Measurements from ENCODE around the gene RHOA. TPM values are rescaled to one million over a fixed set of nuclear protein-coding genes. Genes with fewer than 3 reads are reported as not detected.

Gene RHOA
- total RNA-seq, 1 donor from 2014 or later: 501 TPM

- Histone ChIP-seq H3K36me3 (ENCODE audit: control insufficient read depth, insufficient read depth, low read length) (peaks cover 2% of the 10 kb centered on the region), H3K4me3 (ENCODE audit: low read depth, low read length) (no peak overlapping the region), H3K27me3 (ENCODE audit: control insufficient read depth, insufficient read depth, low read length) (no peaks in the 10 kb centered on the region)
- no peak for TF ChIP-seq CTCF (IDR thresholded peaks at IDR 0.05; ENCODE audit: insufficient read depth, low read length, poor library complexity, severe bottlenecking)
- DNase-seq (ENCODE audit: low read depth): no peak
Measured at GRCh38 chr3:49415931-49416601, 4.3 kb upstream of the RHOA start.

GRCh38 chr3:49414753-49415152 is 3.0 kb upstream of the RHOA start:
- no peak overlapping the region for H3K4me3 ChIP-seq (ENCODE audit: low read depth, low read length)
- H3K27me3 ChIP-seq (ENCODE audit: control insufficient read depth, insufficient read depth, low read length): no peaks in the 10 kb centered on the region
- H3K36me3 ChIP-seq (ENCODE audit: control insufficient read depth, insufficient read depth, low read length): peaks cover 2% of the 10 kb centered on the region
- DNase-seq (ENCODE audit: low read depth): no peak
- no peak for TF ChIP-seq CTCF (IDR thresholded peaks at IDR 0.05; ENCODE audit: insufficient read depth, low read length, poor library complexity, severe bottlenecking)

- H3K4me3 ChIP-seq (ENCODE audit: low read depth, low read length): peak overlapping the region; percentile 83
- peaks cover 2% of the 10 kb centered on the region for H3K36me3 ChIP-seq (ENCODE audit: control insufficient read depth, insufficient read depth, low read length)
- H3K27me3 ChIP-seq (ENCODE audit: control insufficient read depth, insufficient read depth, low read length): no peaks in the 10 kb centered on the region
- DNase-seq (ENCODE audit: low read depth): no peak
- TF ChIP-seq CTCF (IDR thresholded peaks at IDR 0.05; ENCODE audit: insufficient read depth, low read length, poor library complexity, severe bottlenecking): no peak
Measured at GRCh38 chr3:49413338-49413734, 1.6 kb upstream of the RHOA start.

GRCh38 chr3:49412632-49413337 is 1.0 kb upstream of the RHOA start:
- TF ChIP-seq CTCF (IDR thresholded peaks at IDR 0.05; ENCODE audit: insufficient read depth, low read length, poor library complexity, severe bottlenecking): no peak
- H3K36me3 ChIP-seq (ENCODE audit: control insufficient read depth, insufficient read depth, low read length): peaks cover 2% of the 10 kb centered on the region
- no peaks in the 10 kb centered on the region for H3K27me3 ChIP-seq (ENCODE audit: control insufficient read depth, insufficient read depth, low read length)
- peak overlapping the region; percentile 83 for H3K4me3 ChIP-seq (ENCODE audit: low read depth, low read length)
- DNase-seq (ENCODE audit: low read depth): no peak

- H3K4me3 ChIP-seq (ENCODE audit: low read depth, low read length): peak overlapping the region; percentile 94
- no peak for DNase-seq (ENCODE audit: low read depth)
- no peak for TF ChIP-seq CTCF (IDR thresholded peaks at IDR 0.05; ENCODE audit: insufficient read depth, low read length, poor library complexity, severe bottlenecking)
- H3K27me3 ChIP-seq (ENCODE audit: control insufficient read depth, insufficient read depth, low read length): no peaks in the 10 kb centered on the region
- peaks cover 2% of the 10 kb centered on the region for H3K36me3 ChIP-seq (ENCODE audit: control insufficient read depth, insufficient read depth, low read length)
Measured at GRCh38 chr3:49411535-49411967, 225 bp downstream of the RHOA start.

All from kidney epithelial cell (primary cell).